ENCODE measurements around the gene KCNMA1. TPM values are rescaled to one million over a fixed set of nuclear protein-coding genes. Genes with fewer than 3 reads are reported as not detected.

Gene KCNMA1
- 42.8 to 95.1 TPM (median 69.4 TPM) in 5 replicates for total RNA-seq (2022; extraction: Qiagen RNA extraction; ENCODE audit: low read depth)

DNA sequence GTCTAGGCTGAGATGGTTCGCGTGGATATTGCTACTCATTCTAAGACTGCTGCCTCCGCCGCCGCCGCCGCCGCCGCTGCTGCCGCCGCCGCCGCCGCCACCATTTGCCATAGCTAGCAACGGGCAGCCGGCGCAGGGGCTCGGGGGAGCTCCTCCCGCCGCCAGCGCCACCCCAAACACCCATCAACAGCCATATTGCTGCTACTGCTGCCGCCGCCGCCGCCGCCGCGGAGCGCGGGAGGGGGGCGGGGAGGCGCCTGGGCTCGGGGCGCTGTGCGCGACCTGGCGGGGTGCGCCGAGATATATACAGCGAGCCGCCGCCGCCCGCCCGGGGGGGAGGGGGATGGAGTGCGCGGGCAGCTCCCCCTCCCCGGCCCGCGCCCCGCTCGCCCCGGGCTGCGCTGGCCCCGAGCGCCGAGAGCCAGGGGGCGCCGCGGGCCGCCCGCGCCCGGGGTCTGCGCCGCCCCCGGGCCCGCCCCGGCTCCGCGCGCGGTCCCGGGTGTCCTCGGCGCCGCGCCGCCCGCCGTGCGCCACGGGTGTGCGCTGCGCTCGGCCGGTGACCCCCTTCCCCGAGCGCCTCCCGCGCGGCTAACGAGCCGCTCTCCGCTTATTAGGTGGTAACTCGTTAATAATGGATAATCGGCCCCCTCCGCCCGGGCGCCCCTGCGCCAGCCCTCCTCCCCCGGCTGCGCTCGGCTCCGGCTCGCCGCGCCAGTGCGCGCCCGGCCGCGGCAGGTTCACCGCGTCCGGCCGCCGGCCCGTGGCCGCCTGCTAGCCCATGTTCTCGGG, at the start of gene KCNMA1:
TSS of gene KCNMA1 (minus strand) at position 277 of the 789 bp plus-strand sequence.

Measured in A549 treated with GW870086 at 1 μM for 4 hours (cell line).